WTC11 (cell line): Measurements from ENCODE around the gene DISC1. TPM values are rescaled to one million over a fixed set of nuclear protein-coding genes. Genes with fewer than 3 reads are reported as not detected.

Experiments
- ATAC-seq: fragments of 200-7000 bp; cut with Tn5 transposase; 2 replicates; pipeline ENCODE4 v1.10.0; 2021; ENCODE audit warnings: mild to moderate bottlenecking, moderate library complexity
- CTCF ChIA-PET: fragments of 300-600 bp; sonication (Branson Sonifier 250); formaldehyde crosslinking; loops from one replicate; lab custom pipeline; 2021; ENCODE audit warnings: antibody characterized with exemption; lab: Charles Lee
- POLR2A ChIA-PET: fragments of 350-600 bp; sonication (Branson Sonifier 250); formaldehyde crosslinking; loops from one replicate; lab custom pipeline; 2021; ENCODE audit warnings: antibody characterized with exemption; lab: Charles Lee
- DNase-seq: peaks from one replicate; pipeline ENCODE4 v3.0.0; 2021; ENCODE audit warnings: low spot score
- H3K27ac Mint-ChIP-seq: 2 replicates; pipeline ENCODE4 v1.8.0; 2021; ENCODE audit warnings: mixed read lengths
- H3K27me3 Mint-ChIP-seq: 2 replicates; pipeline ENCODE4 v1.8.0; 2021; ENCODE audit warnings: low read depth, mild to moderate bottlenecking, moderate library complexity, mixed read lengths
- H3K36me3 Mint-ChIP-seq: 2 replicates; pipeline ENCODE4 v1.8.0; 2021; ENCODE audit warnings: mixed read lengths
- H3K4me1 Mint-ChIP-seq: 2 replicates; pipeline ENCODE4 v1.8.0; 2022; ENCODE audit warnings: mixed read lengths
- H3K4me3 Mint-ChIP-seq: 2 replicates; pipeline ENCODE4 v1.8.0; 2021; ENCODE audit warnings: mild to moderate bottlenecking, moderate library complexity, mixed read lengths
- H3K9me3 Mint-ChIP-seq: 2 replicates; pipeline ENCODE4 v1.8.0; 2021; ENCODE audit warnings: mixed read lengths
- IRF2 ChIP-seq: sonication (generic); formaldehyde crosslinking; IDR thresholded peaks from 2 replicates; pipeline ENCODE4 v1.8.0; 2022; ENCODE audit warnings: low read depth, missing genetic modification reagents, borderline replicate concordance
- JUN ChIP-seq: sonication (generic); formaldehyde crosslinking; IDR thresholded peaks from 2 replicates; pipeline ENCODE4 v1.8.0; 2023; ENCODE audit warnings: mild to moderate bottlenecking, missing genetic modification reagents
- NFATC4 ChIP-seq: fragments of 250-450 bp; sonication (Bioruptor Pico); IDR thresholded peaks from 2 replicates; pipeline ENCODE4 v1.9.0; 2021; ENCODE audit warnings: mild to moderate bottlenecking
- NFYB ChIP-seq: sonication (generic); formaldehyde crosslinking; conservative IDR thresholded peaks from 2 replicates; pipeline ENCODE4 v1.8.0; 2022; ENCODE audit warnings: low read depth, missing genetic modification reagents
- TCF7 ChIP-seq: sonication (generic); formaldehyde crosslinking; IDR thresholded peaks from 2 replicates; pipeline ENCODE4 v1.8.0; 2022; ENCODE audit warnings: mild to moderate bottlenecking, low read depth, missing genetic modification reagents, moderate library complexity
- ZBTB21 ChIP-seq: sonication (generic); formaldehyde crosslinking; IDR thresholded peaks from 2 replicates; pipeline ENCODE4 v1.8.1; 2023; ENCODE audit warnings: mild to moderate bottlenecking, missing genetic modification reagents, borderline replicate concordance
- ZNF121 ChIP-seq: sonication (generic); formaldehyde crosslinking; IDR thresholded peaks from 2 replicates; pipeline ENCODE4 v1.8.0; 2023; ENCODE audit warnings: missing genetic modification reagents
- ZNF232 ChIP-seq: sonication (generic); formaldehyde crosslinking; IDR thresholded peaks from 2 replicates; pipeline ENCODE4 v1.8.0; 2022; ENCODE audit warnings: mild to moderate bottlenecking, missing genetic modification reagents
- total RNA-seq: library from RNA; stranded (reverse); gene quantifications from 3 replicates; pipeline ENCODE4 v1.2.3, GENCODE V29; 2021
- TF ChIP-seq, protein P1 (sequence below): sonication (generic); formaldehyde crosslinking; IDR thresholded peaks from 2 replicates; pipeline ENCODE4 v1.8.0; 2022; ENCODE audit warnings: mild to moderate bottlenecking, missing genetic modification reagents
- TF ChIP-seq, protein P2 (sequence below): sonication (generic); formaldehyde crosslinking; IDR thresholded peaks from 2 replicates; pipeline ENCODE4 v1.8.1; 2023; ENCODE audit warnings: mild to moderate bottlenecking, missing genetic modification reagents
- TF ChIP-seq, protein P3 (sequence below): sonication (generic); formaldehyde crosslinking; IDR thresholded peaks from 2 replicates; pipeline ENCODE4 v1.8.1; 2023; ENCODE audit warnings: mild to moderate bottlenecking, missing genetic modification reagents, moderate library complexity
- TF ChIP-seq, protein P4 (sequence below): sonication (generic); formaldehyde crosslinking; IDR thresholded peaks from 2 replicates; pipeline ENCODE4 v1.8.0; 2022; ENCODE audit warnings: mild to moderate bottlenecking, missing genetic modification reagents
- TF ChIP-seq, protein P5 (sequence below): sonication (generic); formaldehyde crosslinking; IDR thresholded peaks from 2 replicates; pipeline ENCODE4 v1.8.1; 2023; ENCODE audit warnings: mild to moderate bottlenecking, missing genetic modification reagents, moderate library complexity
- TF ChIP-seq, protein P6 (sequence below): fragments of 250-450 bp; sonication (Bioruptor Pico); IDR thresholded peaks from 2 replicates; pipeline ENCODE4 v1.8.0; 2021; ENCODE audit warnings: mild to moderate bottlenecking
- TF ChIP-seq, protein P7 (sequence below): sonication (generic); formaldehyde crosslinking; IDR thresholded peaks from 2 replicates; pipeline ENCODE4 v1.8.0; 2023; ENCODE audit warnings: missing genetic modification reagents
- TF ChIP-seq, protein P8 (sequence below): sonication (generic); formaldehyde crosslinking; IDR thresholded peaks from 2 replicates; pipeline ENCODE4 v1.8.1; 2022; ENCODE audit warnings: mild to moderate bottlenecking, missing genetic modification reagents, moderate library complexity, borderline replicate concordance

The DISC1 gene
- total RNA-seq, 1 experiment from 2014 or later: 5.5 TPM

DNA sequence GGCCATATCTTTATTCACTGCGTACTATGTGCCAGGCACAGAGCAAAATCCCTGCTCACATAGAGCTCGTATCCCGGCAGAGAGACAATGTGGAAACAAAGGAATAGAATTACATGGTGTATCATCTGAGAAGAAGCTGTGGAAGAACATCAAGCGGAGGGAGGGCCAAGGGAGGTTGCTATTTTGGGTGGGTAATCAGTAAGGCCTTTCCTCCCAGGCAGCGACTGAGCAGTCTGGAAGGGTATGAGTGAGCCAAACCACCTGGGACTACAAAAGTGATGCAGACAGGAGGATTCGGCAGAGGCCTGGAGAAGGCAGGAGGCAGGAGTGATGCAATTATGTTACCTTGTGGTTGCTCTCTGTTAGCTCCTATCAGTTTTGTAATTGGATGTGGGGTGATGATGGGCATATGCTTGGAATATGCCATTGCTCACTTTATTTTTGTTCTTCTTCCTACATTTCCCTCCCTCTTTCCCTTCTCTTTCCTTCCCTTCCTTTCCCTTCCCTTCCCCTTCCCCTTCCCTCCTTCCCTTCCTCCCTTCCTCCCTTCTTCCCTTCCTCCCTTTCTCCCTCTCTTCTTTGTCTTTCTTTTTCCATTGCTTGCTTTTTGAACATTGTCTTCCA is 172.9 kb downstream of the DISC1 start:
- Mint-ChIP-seq H3K4me3 (no peak overlapping the region), H3K9me3 (peaks cover 14% of the 10 kb centered on the region), H3K27ac (no peak overlapping the region), H3K36me3 (peaks cover 6% of the 10 kb centered on the region), H3K4me1 (no peaks in the 10 kb centered on the region), H3K27me3 (no peaks in the 10 kb centered on the region)
- DNase-seq (no peak), ATAC-seq (no peak)
- CTCF ChIA-PET: interaction anchor here (0.7 to 1.2 kb wide), 2 partner anchors 43 to 74 kb away, joined by 3 to 6 read pairs; no protein-coding TSS in a partner anchor
- POLR2A ChIA-PET: no interaction called here
- TF ChIP-seq, protein P1, sequence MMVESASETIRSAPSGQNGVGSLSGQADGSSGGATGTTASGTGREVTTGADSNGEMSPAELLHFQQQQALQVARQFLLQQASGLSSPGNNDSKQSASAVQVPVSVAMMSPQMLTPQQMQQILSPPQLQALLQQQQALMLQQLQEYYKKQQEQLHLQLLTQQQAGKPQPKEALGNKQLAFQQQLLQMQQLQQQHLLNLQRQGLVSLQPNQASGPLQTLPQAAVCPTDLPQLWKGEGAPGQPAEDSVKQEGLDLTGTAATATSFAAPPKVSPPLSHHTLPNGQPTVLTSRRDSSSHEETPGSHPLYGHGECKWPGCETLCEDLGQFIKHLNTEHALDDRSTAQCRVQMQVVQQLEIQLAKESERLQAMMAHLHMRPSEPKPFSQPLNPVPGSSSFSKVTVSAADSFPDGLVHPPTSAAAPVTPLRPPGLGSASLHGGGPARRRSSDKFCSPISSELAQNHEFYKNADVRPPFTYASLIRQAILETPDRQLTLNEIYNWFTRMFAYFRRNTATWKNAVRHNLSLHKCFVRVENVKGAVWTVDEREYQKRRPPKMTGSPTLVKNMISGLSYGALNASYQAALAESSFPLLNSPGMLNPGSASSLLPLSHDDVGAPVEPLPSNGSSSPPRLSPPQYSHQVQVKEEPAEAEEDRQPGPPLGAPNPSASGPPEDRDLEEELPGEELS (CRISPR knock-in tag): no peak
- TF ChIP-seq, protein P2, sequence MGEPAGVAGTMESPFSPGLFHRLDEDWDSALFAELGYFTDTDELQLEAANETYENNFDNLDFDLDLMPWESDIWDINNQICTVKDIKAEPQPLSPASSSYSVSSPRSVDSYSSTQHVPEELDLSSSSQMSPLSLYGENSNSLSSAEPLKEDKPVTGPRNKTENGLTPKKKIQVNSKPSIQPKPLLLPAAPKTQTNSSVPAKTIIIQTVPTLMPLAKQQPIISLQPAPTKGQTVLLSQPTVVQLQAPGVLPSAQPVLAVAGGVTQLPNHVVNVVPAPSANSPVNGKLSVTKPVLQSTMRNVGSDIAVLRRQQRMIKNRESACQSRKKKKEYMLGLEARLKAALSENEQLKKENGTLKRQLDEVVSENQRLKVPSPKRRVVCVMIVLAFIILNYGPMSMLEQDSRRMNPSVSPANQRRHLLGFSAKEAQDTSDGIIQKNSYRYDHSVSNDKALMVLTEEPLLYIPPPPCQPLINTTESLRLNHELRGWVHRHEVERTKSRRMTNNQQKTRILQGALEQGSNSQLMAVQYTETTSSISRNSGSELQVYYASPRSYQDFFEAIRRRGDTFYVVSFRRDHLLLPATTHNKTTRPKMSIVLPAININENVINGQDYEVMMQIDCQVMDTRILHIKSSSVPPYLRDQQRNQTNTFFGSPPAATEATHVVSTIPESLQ: no peak
- TF ChIP-seq, protein P3, sequence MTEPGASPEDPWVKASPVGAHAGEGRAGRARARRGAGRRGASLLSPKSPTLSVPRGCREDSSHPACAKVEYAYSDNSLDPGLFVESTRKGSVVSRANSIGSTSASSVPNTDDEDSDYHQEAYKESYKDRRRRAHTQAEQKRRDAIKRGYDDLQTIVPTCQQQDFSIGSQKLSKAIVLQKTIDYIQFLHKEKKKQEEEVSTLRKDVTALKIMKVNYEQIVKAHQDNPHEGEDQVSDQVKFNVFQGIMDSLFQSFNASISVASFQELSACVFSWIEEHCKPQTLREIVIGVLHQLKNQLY (CRISPR knock-in tag): no peak
- TF ChIP-seq, protein P4, sequence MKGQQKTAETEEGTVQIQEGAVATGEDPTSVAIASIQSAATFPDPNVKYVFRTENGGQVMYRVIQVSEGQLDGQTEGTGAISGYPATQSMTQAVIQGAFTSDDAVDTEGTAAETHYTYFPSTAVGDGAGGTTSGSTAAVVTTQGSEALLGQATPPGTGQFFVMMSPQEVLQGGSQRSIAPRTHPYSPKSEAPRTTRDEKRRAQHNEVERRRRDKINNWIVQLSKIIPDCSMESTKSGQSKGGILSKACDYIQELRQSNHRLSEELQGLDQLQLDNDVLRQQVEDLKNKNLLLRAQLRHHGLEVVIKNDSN: no peak
- TF ChIP-seq ZBTB21 (CRISPR knock-in tag): no peak
- TF ChIP-seq, protein P5, sequence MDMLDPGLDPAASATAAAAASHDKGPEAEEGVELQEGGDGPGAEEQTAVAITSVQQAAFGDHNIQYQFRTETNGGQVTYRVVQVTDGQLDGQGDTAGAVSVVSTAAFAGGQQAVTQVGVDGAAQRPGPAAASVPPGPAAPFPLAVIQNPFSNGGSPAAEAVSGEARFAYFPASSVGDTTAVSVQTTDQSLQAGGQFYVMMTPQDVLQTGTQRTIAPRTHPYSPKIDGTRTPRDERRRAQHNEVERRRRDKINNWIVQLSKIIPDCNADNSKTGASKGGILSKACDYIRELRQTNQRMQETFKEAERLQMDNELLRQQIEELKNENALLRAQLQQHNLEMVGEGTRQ (CRISPR knock-in tag): no peak
- no peak for TF ChIP-seq NFYB (CRISPR knock-in tag)
- TF ChIP-seq, protein P6, sequence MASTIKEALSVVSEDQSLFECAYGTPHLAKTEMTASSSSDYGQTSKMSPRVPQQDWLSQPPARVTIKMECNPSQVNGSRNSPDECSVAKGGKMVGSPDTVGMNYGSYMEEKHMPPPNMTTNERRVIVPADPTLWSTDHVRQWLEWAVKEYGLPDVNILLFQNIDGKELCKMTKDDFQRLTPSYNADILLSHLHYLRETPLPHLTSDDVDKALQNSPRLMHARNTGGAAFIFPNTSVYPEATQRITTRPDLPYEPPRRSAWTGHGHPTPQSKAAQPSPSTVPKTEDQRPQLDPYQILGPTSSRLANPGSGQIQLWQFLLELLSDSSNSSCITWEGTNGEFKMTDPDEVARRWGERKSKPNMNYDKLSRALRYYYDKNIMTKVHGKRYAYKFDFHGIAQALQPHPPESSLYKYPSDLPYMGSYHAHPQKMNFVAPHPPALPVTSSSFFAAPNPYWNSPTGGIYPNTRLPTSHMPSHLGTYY: no peak
- no peak for TF ChIP-seq JUN (CRISPR knock-in tag)
- TF ChIP-seq NFATC4: no peak

DNA sequence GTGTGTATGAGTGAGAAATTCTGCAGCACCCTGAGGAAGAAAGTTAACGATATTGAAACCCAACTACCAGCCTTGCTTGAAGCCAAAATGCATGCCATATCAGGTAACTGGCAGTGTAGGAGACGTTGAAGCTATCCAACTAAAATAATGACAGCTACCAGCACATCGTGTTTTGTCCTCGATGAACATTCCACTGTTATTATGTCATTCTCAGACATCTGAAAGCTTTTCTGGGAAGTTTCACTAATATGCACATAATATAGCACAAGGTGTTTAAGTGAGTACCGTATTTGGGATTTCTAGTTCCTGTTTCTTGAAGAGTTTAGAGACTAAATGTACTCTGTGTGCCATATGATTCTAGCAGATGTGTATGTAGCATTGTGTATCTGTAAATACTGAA is 173.5 kb downstream of the DISC1 start:
- TF ChIP-seq, protein P5 (CRISPR knock-in tag): no peak
- TF ChIP-seq, protein P7, sequence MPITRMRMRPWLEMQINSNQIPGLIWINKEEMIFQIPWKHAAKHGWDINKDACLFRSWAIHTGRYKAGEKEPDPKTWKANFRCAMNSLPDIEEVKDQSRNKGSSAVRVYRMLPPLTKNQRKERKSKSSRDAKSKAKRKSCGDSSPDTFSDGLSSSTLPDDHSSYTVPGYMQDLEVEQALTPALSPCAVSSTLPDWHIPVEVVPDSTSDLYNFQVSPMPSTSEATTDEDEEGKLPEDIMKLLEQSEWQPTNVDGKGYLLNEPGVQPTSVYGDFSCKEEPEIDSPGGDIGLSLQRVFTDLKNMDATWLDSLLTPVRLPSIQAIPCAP (CRISPR knock-in tag): no peak
- TF ChIP-seq ZNF121 (CRISPR knock-in tag) (no peak), TCF7 (CRISPR knock-in tag) (no peak), IRF2 (CRISPR knock-in tag) (no peak), ZNF232 (CRISPR knock-in tag) (no peak)
- TF ChIP-seq, protein P1 (CRISPR knock-in tag): no peak
- TF ChIP-seq, protein P8, sequence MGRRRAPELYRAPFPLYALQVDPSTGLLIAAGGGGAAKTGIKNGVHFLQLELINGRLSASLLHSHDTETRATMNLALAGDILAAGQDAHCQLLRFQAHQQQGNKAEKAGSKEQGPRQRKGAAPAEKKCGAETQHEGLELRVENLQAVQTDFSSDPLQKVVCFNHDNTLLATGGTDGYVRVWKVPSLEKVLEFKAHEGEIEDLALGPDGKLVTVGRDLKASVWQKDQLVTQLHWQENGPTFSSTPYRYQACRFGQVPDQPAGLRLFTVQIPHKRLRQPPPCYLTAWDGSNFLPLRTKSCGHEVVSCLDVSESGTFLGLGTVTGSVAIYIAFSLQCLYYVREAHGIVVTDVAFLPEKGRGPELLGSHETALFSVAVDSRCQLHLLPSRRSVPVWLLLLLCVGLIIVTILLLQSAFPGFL (CRISPR knock-in tag): no peak
- TF ChIP-seq, all 79 proteins: peak for 0
- ATAC-seq: no peak
- no peak for DNase-seq
- Mint-ChIP-seq H3K36me3 (peaks cover 6% of the 10 kb centered on the region), H3K9me3 (peaks cover 14% of the 10 kb centered on the region), H3K27me3 (no peaks in the 10 kb centered on the region; the same call in 1 of the 2 replicates), H3K4me1 (no peaks in the 10 kb centered on the region), H3K4me3 (no peak overlapping the region), H3K27ac (no peak overlapping the region)
- CTCF ChIA-PET: interaction anchor here (1.2 to 1.3 kb wide), 2 partner anchors 43 to 44 kb away, joined by 3 to 6 read pairs; no protein-coding TSS in a partner anchor
- POLR2A ChIA-PET: no interaction called here
